Esophagus muscularis mucosa (tissue), 4 donors: Measurements from ENCODE around the gene WWTR1. TPM values are rescaled to one million over a fixed set of nuclear protein-coding genes. Genes with fewer than 3 reads are reported as not detected.

ENCODE experiments used
- DNase-seq: peaks from one replicate; pipeline ENCODE4 v3.0.0-alpha.2; 2017; ENCODE audit errors: extremely low spot score
- H3K27ac ChIP-seq, 4 donors: fragments of 200-600 bp; sonication (generic); replicated peaks in 1 of 4; 1 replicate in 3 of 4; 2 replicates in 1 of 4; pipeline ENCODE4 v1.5.1; 2016 to 2019; ENCODE audit warnings: mild to moderate bottlenecking in 1 of 4
- H3K27me3 ChIP-seq, 4 donors: fragments of 200-600 bp; sonication (generic); one replicate each; pipeline versions ENCODE4 v1.5.1 to v1.6.0; 2016 to 2019
- H3K36me3 ChIP-seq, 4 donors: fragments of 200-600 bp; sonication (generic); one replicate each; pipeline ENCODE4 v1.5.1; 2016 to 2019
- H3K4me1 ChIP-seq, 4 donors: fragments of 200-600 bp; sonication (generic); one replicate each; pipeline ENCODE4 v1.5.1; 2016 to 2019
- H3K4me3 ChIP-seq, 4 donors: fragments of 200-600 bp; sonication (generic); 1 replicate in 2 of 4; 2 replicates in 2 of 4; pipeline ENCODE4 v1.5.1; 2016 to 2019; ENCODE audit warnings: mild to moderate bottlenecking in 4 of 4, moderate library complexity in 1 of 4
- H3K9me3 ChIP-seq, 4 donors: fragments of 200-600 bp; sonication (generic); 1 replicate in 3 of 4; 2 replicates in 1 of 4; pipeline ENCODE4 v1.5.1; 2016 to 2019
- CTCF ChIP-seq, 3 experiments: fragments of 200-600 bp in 2 of 3; fragments of 450-650 bp in 1 of 3; sonication (generic) in 2 of 3; IDR thresholded peaks; one replicate each; pipeline ENCODE4 v1.5.1; 2017 to 2019; ENCODE audit warnings: antibody characterized with exemption in 3 of 3, mild to moderate bottlenecking in 2 of 3, moderate library complexity in 1 of 3
- EP300 ChIP-seq: sonication (generic); formaldehyde crosslinking; IDR thresholded peaks from one replicate; pipeline ENCODE4 v1.6.1; 2017; ENCODE audit warnings: antibody characterized with exemption
- POLR2A ChIP-seq: fragments of 450-650 bp; IDR thresholded peaks from one replicate; pipeline ENCODE4 v1.6.1; 2017; ENCODE audit warnings: antibody characterized with exemption, moderate library complexity, mild to moderate bottlenecking, low read depth
- POLR2AphosphoS5 ChIP-seq, 2 donors: sonication (generic); formaldehyde crosslinking; IDR thresholded peaks; one replicate each; pipeline ENCODE4 v1.6.1; 2017; ENCODE audit warnings: antibody characterized with exemption in 2 of 2
- WGBS: methylation state at CpG from one replicate; pipeline ENCODE4 v1.1.5; 2018; 5-methylcytosine and 5-hydroxymethylcytosine counted together
- intact Hi-C: fragments of 100-400 bp; cut with DNase I; formaldehyde crosslinking; loops from one replicate; pipeline ENCODE4 v1.15.1; 2023
- total RNA-seq, 4 donors: library from RNA; depleted of rRNA; stranded (reverse); fragments of >200 nt; gene quantifications; one replicate each; pipeline versions ENCODE4 v1.1.0 to v1.2.1, GENCODE V29; 2016

Gene WWTR1
- total RNA-seq, 4 donors from 2014 or later, result 346 to 535 (median 463) TPM

GRCh38 chr3:149686996-149687395 lies 29.2 kb upstream of the WWTR1 start:
- no peaks in the 10 kb centered on the region for H3K4me1 ChIP-seq
- DNase-seq, result no peak
- WGBS, result 97% methylated on average over 2 of the region's 2 CpGs
- no peaks in the 10 kb centered on the region for H3K9me3 ChIP-seq
- no peaks in the 10 kb centered on the region for H3K36me3 ChIP-seq
- no peak overlapping the region for H3K27ac ChIP-seq
- intact Hi-C loops, result no loop called here
- H3K27me3 ChIP-seq, result no peaks in the 10 kb centered on the region
- no peak overlapping the region for H3K4me3 ChIP-seq
- TF ChIP-seq CTCF (IDR thresholded peaks at IDR 0.05) (no peak), POLR2AphosphoS5 (IDR thresholded peaks at IDR 0.05) (no peak), EP300 (no peak), POLR2A (no peak)

- Histone ChIP-seq H3K27me3 (no peaks in the 10 kb centered on the region), H3K4me3 (no peak overlapping the region), H3K4me1 (no peaks in the 10 kb centered on the region), H3K27ac (no peak overlapping the region), H3K9me3 (no peaks in the 10 kb centered on the region), H3K36me3 (no peaks in the 10 kb centered on the region)
- no peak for DNase-seq
- WGBS, result 92% methylated on average over 7 of the region's 7 CpGs
- intact Hi-C loops, result no loop called here
- TF ChIP-seq POLR2A (no peak), EP300 (no peak), CTCF (IDR thresholded peaks at IDR 0.05) (no peak), POLR2AphosphoS5 (IDR thresholded peaks at IDR 0.05) (no peak)
These were observed 20.6 kb upstream of the WWTR1 start for GRCh38 chr3:149678351-149678950.

GRCh38 chr3:149673393-149673792 lies 15.6 kb upstream of the WWTR1 start:
- Histone ChIP-seq H3K27ac (no peak overlapping the region), H3K27me3 (no peaks in the 10 kb centered on the region), H3K36me3 (no peaks in the 10 kb centered on the region), H3K4me3 (no peak overlapping the region), H3K4me1 (peaks cover 0 to 9% (median 0%) of the 10 kb centered on the region in 4 donors), H3K9me3 (no peaks in the 10 kb centered on the region)
- intact Hi-C loops, result loop anchor here (5.0 kb wide), 1 partner anchor 44 kb away; no protein-coding TSS in a partner anchor
- 92% methylated on average over 1 of the region's 1 CpG for WGBS
- TF ChIP-seq POLR2A (no peak), EP300 (no peak), POLR2AphosphoS5 (IDR thresholded peaks at IDR 0.05) (no peak), CTCF (IDR thresholded peaks at IDR 0.05) (no peak)
- DNase-seq, result no peak

- H3K4me3 ChIP-seq, result no peak overlapping the region
- peak; percentile 70 for DNase-seq
- TF ChIP-seq EP300, result no peak
- no peak for TF ChIP-seq CTCF (IDR thresholded peaks at IDR 0.05)
- TF ChIP-seq POLR2AphosphoS5 (IDR thresholded peaks at IDR 0.05), result no peak
- no peak for TF ChIP-seq POLR2A
- no peaks in the 10 kb centered on the region for H3K9me3 ChIP-seq
- 56% methylated on average over 10 of the region's 10 CpGs for WGBS
- intact Hi-C loops, result loop anchor here (5.0 kb wide), 1 partner anchor 46 kb away; no protein-coding TSS in a partner anchor
- no peaks in the 10 kb centered on the region for H3K27me3 ChIP-seq
- peaks cover 0 to 9% (median 0%) of the 10 kb centered on the region in 4 donors for H3K4me1 ChIP-seq
- H3K36me3 ChIP-seq, result no peaks in the 10 kb centered on the region
- H3K27ac ChIP-seq, result peak overlapping the region in 1 of 4 donors; percentile 39
These were observed 13.1 kb upstream of the WWTR1 start for GRCh38 chr3:149670742-149671492.
